GM18520 (cell line): ENCODE data around the gene BAZ2B.
A peak's percentile ranks its signal among the peaks of the same experiment; 100 is the strongest.

Source experiments
- ATAC-seq: cut with Tn5 transposase; IDR thresholded peaks from one replicate; pipeline ENCODE4 v1.9.1; 2021; ENCODE audit not compliant: unreplicated experiment

BAZ2B gene

GRCh38 chr2:159351977-159352376 is 264.4 kb downstream of the BAZ2B start:
- no peak for ATAC-seq

- no peak for ATAC-seq
These were observed 266.6 kb downstream of the BAZ2B start for GRCh38 chr2:159349674-159350299.

- no peak for ATAC-seq
These were observed 289.6 kb downstream of the BAZ2B start for GRCh38 chr2:159326569-159327255.

- ATAC-seq, result no peak
These were observed 293.9 kb downstream of the BAZ2B start for GRCh38 chr2:159322419-159322818.

- ATAC-seq, result no peak
These were observed 298.8 kb downstream of the BAZ2B start for GRCh38 chr2:159317392-159318088.

- no peak for ATAC-seq
These were observed 308.4 kb downstream of the BAZ2B start for GRCh38 chr2:159307942-159308341.

GRCh38 chr2:159300586-159300985 is 315.8 kb downstream of the BAZ2B start:
- ATAC-seq, result no peak

GRCh38 chr2:159298967-159299366 is 317.4 kb downstream of the BAZ2B start:
- no peak for ATAC-seq

- ATAC-seq, result no peak
These were observed 319.2 kb downstream of the BAZ2B start for GRCh38 chr2:159297042-159297707.

- ATAC-seq, result no peak
These were observed 324.2 kb downstream of the BAZ2B start for GRCh38 chr2:159292157-159292556.

- ATAC-seq, result no peak
These were observed 325.9 kb downstream of the BAZ2B start for GRCh38 chr2:159290289-159290907.

- no peak for ATAC-seq
These were observed 328.6 kb downstream of the BAZ2B start for GRCh38 chr2:159287733-159288132.

- peak; percentile 84 for ATAC-seq
These were observed 329.5 kb downstream of the BAZ2B start for GRCh38 chr2:159286709-159287441.

GRCh38 chr2:159285929-159286708 is 330.2 kb downstream of the BAZ2B start, which contains the start of gene WDSUB1:
Gene WDSUB1 (minus strand): TSS chr2:159286703. CDS start chr2:159283069, 3,634 bp downstream.
- ATAC-seq, result peak; percentile 18

GRCh38 chr2:159285433-159285832 is 330.9 kb downstream of the BAZ2B start:
- no peak for ATAC-seq

- ATAC-seq, result no peak
These were observed 332.8 kb downstream of the BAZ2B start for GRCh38 chr2:159283529-159283928.

GRCh38 chr2:159281002-159281401 is 335.3 kb downstream of the BAZ2B start:
- ATAC-seq, result no peak

- ATAC-seq, result no peak
These were observed 336.6 kb downstream of the BAZ2B start for GRCh38 chr2:159279700-159280099.

GRCh38 chr2:159275111-159275510 is 341.2 kb downstream of the BAZ2B start:
- peak; percentile 64 for ATAC-seq

GRCh38 chr2:159272156-159272555 is 344.2 kb downstream of the BAZ2B start:
- no peak for ATAC-seq
